OCI-LY3 (cell line): ENCODE data around the gene FANCC.

Experiments
- H2AFZ ChIP-seq: fragments of 200-600, 300-600 bp; shearing (Covaris generic); 2 replicates; pipeline ENCODE4 v1.6.0; 2014; ENCODE audit warnings: antibody characterized with exemption, low read depth, low read length
- H3K27ac ChIP-seq: fragments of 200-600, 300-600 bp; sonication (generic); 2 replicates; pipeline ENCODE4 v1.5.1; 2014; ENCODE audit warnings: mild to moderate bottlenecking, low read length, moderate library complexity, mixed read lengths
- H3K27me3 ChIP-seq: fragments of 200-600, 300-600 bp; sonication (generic); 2 replicates; pipeline ENCODE4 v1.6.1; 2014; ENCODE audit warnings: low read depth, low read length, mixed read lengths
- H3K36me3 ChIP-seq: fragments of 200-600, 300-600 bp; sonication (generic); replicated peaks from 2 replicates; pipeline ENCODE3; 2014; ENCODE audit warnings: low read depth, low read length, mixed read lengths
- H3K4me1 ChIP-seq: fragments of 300-600, 200-600 bp; sonication (generic); 2 replicates; pipeline ENCODE4 v1.6.1; 2014; ENCODE audit warnings: low read length, mixed read lengths
- H3K4me2 ChIP-seq: fragments of 200-600, 300-600 bp; sonication (generic); 2 replicates; pipeline ENCODE4 v1.6.1; 2014; ENCODE audit warnings: low read length, mixed read lengths
- H3K4me3 ChIP-seq: fragments of 300-600, 200-600 bp; sonication (generic); 2 replicates; pipeline ENCODE4 v1.5.1; 2014; ENCODE audit warnings: antibody characterized with exemption, mild to moderate bottlenecking, low read length, moderate library complexity
- H3K79me2 ChIP-seq: fragments of 300-600, 200-600 bp; shearing (Covaris generic); 2 replicates; pipeline ENCODE4 v1.6.1; 2014; ENCODE audit warnings: mild to moderate bottlenecking, low read length, mixed read lengths
- H3K9ac ChIP-seq: fragments of 300-600, 200-600 bp; shearing (Covaris generic); 2 replicates; pipeline ENCODE4 v1.6.0; 2014; ENCODE audit warnings: mild to moderate bottlenecking, low read length, moderate library complexity
- H3K9me3 ChIP-seq: fragments of 200-600, 300-600 bp; shearing (Covaris generic); 2 replicates; pipeline ENCODE4 v1.6.1; 2014; ENCODE audit warnings: low read length, mixed read lengths; ENCODE audit not compliant: insufficient read depth
- H4K20me1 ChIP-seq: fragments of 200-600, 300-600 bp; sonication (generic); 2 replicates; pipeline ENCODE4 v1.6.1; 2016; ENCODE audit warnings: low read length, mixed read lengths; ENCODE audit not compliant: insufficient read depth
- CTCF ChIP-seq: fragments of 200-600, 300-600 bp; sonication (generic); IDR thresholded peaks from 2 replicates; pipeline ENCODE4 v1.5.1; 2014; ENCODE audit warnings: antibody characterized with exemption, low read length, low read depth
- EZH2phosphoT487 ChIP-seq: fragments of 200-600 bp; shearing (Covaris generic); IDR thresholded peaks from 2 replicates; pipeline ENCODE4 v1.6.1; 2018; ENCODE audit warnings: antibody characterized with exemption, mixed run types, low read depth

FANCC gene

GRCh38 chr9:95073918-95074317 is 243.6 kb downstream of the FANCC start:
- H3K4me2 ChIP-seq = no peak overlapping the region
- H3K27me3 ChIP-seq = no peaks in the 10 kb centered on the region
- no peaks in the 10 kb centered on the region for H3K4me1 ChIP-seq
- no peak overlapping the region for H3K4me3 ChIP-seq
- no peaks in the 10 kb centered on the region for H3K79me2 ChIP-seq
- no peak overlapping the region for H3K27ac ChIP-seq
- TF ChIP-seq CTCF (no peak), EZH2phosphoT487 (no peak)
- H2AFZ ChIP-seq = no peak overlapping the region
- H3K36me3 ChIP-seq = no peaks in the 10 kb centered on the region
- no peak overlapping the region for H3K9ac ChIP-seq
- H3K9me3 ChIP-seq = no peaks in the 10 kb centered on the region
- H4K20me1 ChIP-seq = no peaks in the 10 kb centered on the region

GRCh38 chr9:95073042-95073607 is 244.4 kb downstream of the FANCC start:
- Histone ChIP-seq H3K4me3 (no peak overlapping the region), H3K9ac (no peak overlapping the region), H3K4me1 (no peaks in the 10 kb centered on the region), H2AFZ (no peak overlapping the region), H3K27ac (no peak overlapping the region), H4K20me1 (no peaks in the 10 kb centered on the region), H3K79me2 (no peaks in the 10 kb centered on the region), H3K27me3 (no peaks in the 10 kb centered on the region), H3K36me3 (no peaks in the 10 kb centered on the region), H3K9me3 (no peaks in the 10 kb centered on the region), H3K4me2 (no peak overlapping the region)
- TF ChIP-seq CTCF = no peak
- no peak for TF ChIP-seq EZH2phosphoT487

- Histone ChIP-seq H3K9me3 (no peaks in the 10 kb centered on the region), H4K20me1 (no peaks in the 10 kb centered on the region), H3K4me1 (no peaks in the 10 kb centered on the region), H3K27ac (no peak overlapping the region), H3K79me2 (no peaks in the 10 kb centered on the region), H2AFZ (no peak overlapping the region), H3K36me3 (no peaks in the 10 kb centered on the region), H3K4me3 (no peak overlapping the region), H3K27me3 (no peaks in the 10 kb centered on the region), H3K9ac (no peak overlapping the region), H3K4me2 (no peak overlapping the region)
- TF ChIP-seq CTCF (no peak), EZH2phosphoT487 (no peak)
Observed at GRCh38 chr9:95071925-95072324, 245.6 kb downstream of the FANCC start.

- Histone ChIP-seq H3K27ac (no peak overlapping the region), H3K36me3 (no peaks in the 10 kb centered on the region), H3K9ac (no peak overlapping the region), H3K4me2 (no peak overlapping the region), H3K79me2 (no peaks in the 10 kb centered on the region), H3K9me3 (no peaks in the 10 kb centered on the region), H3K4me1 (no peaks in the 10 kb centered on the region), H4K20me1 (no peaks in the 10 kb centered on the region), H2AFZ (no peak overlapping the region), H3K4me3 (no peak overlapping the region), H3K27me3 (no peaks in the 10 kb centered on the region)
- TF ChIP-seq EZH2phosphoT487 = no peak
- TF ChIP-seq CTCF = no peak
Observed at GRCh38 chr9:95071450-95071849, 246.1 kb downstream of the FANCC start.
